Hepatocyte (in vitro differentiated cells): Measurements from ENCODE around the gene ABI1. TPM values are rescaled to one million over a fixed set of nuclear protein-coding genes. Genes with fewer than 3 reads are reported as not detected.

ENCODE experiments used
- DNase-seq: peaks from one replicate; pipeline ENCODE4 v3.0.0-alpha.2; 2016; ENCODE audit warnings: low spot score
- H2AFZ ChIP-seq: fragments of 200-600 bp; sonication (generic); 2 replicates; pipeline ENCODE4 v1.6.0; 2016; ENCODE audit warnings: antibody characterized with exemption, mild to moderate bottlenecking
- H3K27ac ChIP-seq: fragments of 200-600 bp; sonication (generic); 2 replicates; pipeline ENCODE4 v1.5.1; 2016; ENCODE audit warnings: mild to moderate bottlenecking
- H3K27me3 ChIP-seq: fragments of 200-600 bp; sonication (generic); 2 replicates; pipeline ENCODE4 v1.6.1; 2016
- H3K36me3 ChIP-seq: fragments of 200-600 bp; sonication (generic); replicated peaks from 2 replicates; pipeline ENCODE4 v1.5.1; 2016; ENCODE audit warnings: low read depth; ENCODE audit not compliant: insufficient read depth
- H3K4me1 ChIP-seq: fragments of 200-600 bp; sonication (generic); 2 replicates; pipeline ENCODE4 v1.5.1; 2016; ENCODE audit warnings: mild to moderate bottlenecking, moderate library complexity; ENCODE audit not compliant: insufficient read depth
- H3K4me2 ChIP-seq: fragments of 200-600 bp; sonication (generic); 2 replicates; pipeline ENCODE4 v1.6.0; 2016
- H3K4me3 ChIP-seq: fragments of 200-600 bp; sonication (generic); 2 replicates; pipeline ENCODE4 v1.5.1; 2016; ENCODE audit warnings: mild to moderate bottlenecking
- H3K79me2 ChIP-seq: fragments of 200-600 bp; sonication (generic); 2 replicates; pipeline ENCODE4 v1.6.0; 2017; ENCODE audit warnings: mild to moderate bottlenecking
- H3K9me2 ChIP-seq: fragments of 200-600 bp; sonication (generic); replicated peaks from 2 replicates; pipeline ENCODE4 v1.6.0; 2017; ENCODE audit warnings: mild to moderate bottlenecking; ENCODE audit not compliant: insufficient read depth
- H3K9me3 ChIP-seq: fragments of 200-600 bp; sonication (generic); 2 replicates; pipeline ENCODE4 v1.5.1; 2016; ENCODE audit warnings: low read depth, mild to moderate bottlenecking
- H4K20me1 ChIP-seq: fragments of 200-600 bp; sonication (generic); 2 replicates; pipeline ENCODE4 v1.6.0; 2016; ENCODE audit warnings: mild to moderate bottlenecking; ENCODE audit not compliant: insufficient read depth, poor library complexity, severe bottlenecking
- EZH2 ChIP-seq: fragments of 200-600 bp; sonication (generic); IDR thresholded peaks from 2 replicates; pipeline ENCODE4 v1.6.1; 2016; ENCODE audit warnings: antibody characterized with exemption, mild to moderate bottlenecking, borderline replicate concordance
- EZH2phosphoT487 ChIP-seq: fragments of 200-600 bp; sonication (generic); IDR thresholded peaks from one replicate; pipeline ENCODE4 v1.6.1; 2018; ENCODE audit warnings: antibody characterized with exemption, mild to moderate bottlenecking, low read depth, moderate library complexity; ENCODE audit not compliant: unreplicated experiment, severe bottlenecking
- WGBS: methylation state at CpG from one replicate; pipeline ENCODE4 v1.1.6; 2016; ENCODE audit warnings: low lambda C conversion rate; ENCODE audit errors: missing lambda C conversion rate; 5-methylcytosine and 5-hydroxymethylcytosine counted together
- polyA plus RNA-seq: library from polyadenylated mRNA; unstranded; fragments of >200 nt; fragmentation: Nextera tagmentation; extraction: Ambion mirVana; gene quantifications from 2 replicates; pipeline ENCODE4 v1.2.1, GENCODE V29; 2016
- total RNA-seq: library from RNA; depleted of rRNA; stranded (reverse); fragments of >200 nt; gene quantifications from 2 replicates; pipeline ENCODE4 v1.2.3, GENCODE V29; 2014
- TF ChIP-seq, protein P1 (sequence below): fragments of 200-600 bp; sonication (generic); IDR thresholded peaks from 2 replicates; pipeline ENCODE4 v1.5.1; 2016; ENCODE audit warnings: antibody characterized with exemption, mild to moderate bottlenecking; ENCODE audit not compliant: poor library complexity

ABI1 gene
- total and polyA plus RNA-seq, 2 experiments from 2014 or later = 30.5 to 46.1 TPM

DNA sequence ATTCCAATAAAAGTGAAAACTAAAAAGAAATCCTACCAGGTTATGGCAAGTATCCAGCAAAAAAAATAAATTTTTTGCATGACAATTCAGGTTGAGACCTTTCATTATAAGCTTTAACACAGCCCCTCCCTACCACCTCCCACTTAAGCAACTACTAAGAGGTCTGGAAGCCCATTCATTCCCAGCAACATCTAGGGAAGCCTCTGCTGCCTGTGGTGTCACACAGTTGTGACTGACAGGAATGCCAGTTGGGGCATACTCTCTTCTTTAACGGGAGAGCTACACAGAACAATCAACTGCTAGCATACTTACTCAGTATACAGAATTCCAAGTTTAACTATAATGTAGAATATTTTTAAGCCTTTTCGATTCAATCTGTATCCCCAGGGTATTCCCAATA lies 27.8 kb downstream of the ABI1 start:
- WGBS = 75% methylated on average over 2 of the region's 2 CpGs
- Histone ChIP-seq H3K4me1 (no peaks in the 10 kb centered on the region), H3K9me2 (no peaks in the 10 kb centered on the region), H2AFZ (no peak overlapping the region), H3K36me3 (no peaks in the 10 kb centered on the region), H3K4me3 (no peak overlapping the region), H3K4me2 (no peak overlapping the region), H3K79me2 (peaks cover 100% of the 10 kb centered on the region), H3K27me3 (no peaks in the 10 kb centered on the region), H4K20me1 (peaks cover 29% of the 10 kb centered on the region), H3K27ac (no peak overlapping the region), H3K9me3 (no peaks in the 10 kb centered on the region)
- DNase-seq = no peak
- TF ChIP-seq, protein P1, sequence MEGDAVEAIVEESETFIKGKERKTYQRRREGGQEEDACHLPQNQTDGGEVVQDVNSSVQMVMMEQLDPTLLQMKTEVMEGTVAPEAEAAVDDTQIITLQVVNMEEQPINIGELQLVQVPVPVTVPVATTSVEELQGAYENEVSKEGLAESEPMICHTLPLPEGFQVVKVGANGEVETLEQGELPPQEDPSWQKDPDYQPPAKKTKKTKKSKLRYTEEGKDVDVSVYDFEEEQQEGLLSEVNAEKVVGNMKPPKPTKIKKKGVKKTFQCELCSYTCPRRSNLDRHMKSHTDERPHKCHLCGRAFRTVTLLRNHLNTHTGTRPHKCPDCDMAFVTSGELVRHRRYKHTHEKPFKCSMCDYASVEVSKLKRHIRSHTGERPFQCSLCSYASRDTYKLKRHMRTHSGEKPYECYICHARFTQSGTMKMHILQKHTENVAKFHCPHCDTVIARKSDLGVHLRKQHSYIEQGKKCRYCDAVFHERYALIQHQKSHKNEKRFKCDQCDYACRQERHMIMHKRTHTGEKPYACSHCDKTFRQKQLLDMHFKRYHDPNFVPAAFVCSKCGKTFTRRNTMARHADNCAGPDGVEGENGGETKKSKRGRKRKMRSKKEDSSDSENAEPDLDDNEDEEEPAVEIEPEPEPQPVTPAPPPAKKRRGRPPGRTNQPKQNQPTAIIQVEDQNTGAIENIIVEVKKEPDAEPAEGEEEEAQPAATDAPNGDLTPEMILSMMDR = no peak
- TF ChIP-seq EZH2phosphoT487 (no peak), EZH2 (no peak)

DNA sequence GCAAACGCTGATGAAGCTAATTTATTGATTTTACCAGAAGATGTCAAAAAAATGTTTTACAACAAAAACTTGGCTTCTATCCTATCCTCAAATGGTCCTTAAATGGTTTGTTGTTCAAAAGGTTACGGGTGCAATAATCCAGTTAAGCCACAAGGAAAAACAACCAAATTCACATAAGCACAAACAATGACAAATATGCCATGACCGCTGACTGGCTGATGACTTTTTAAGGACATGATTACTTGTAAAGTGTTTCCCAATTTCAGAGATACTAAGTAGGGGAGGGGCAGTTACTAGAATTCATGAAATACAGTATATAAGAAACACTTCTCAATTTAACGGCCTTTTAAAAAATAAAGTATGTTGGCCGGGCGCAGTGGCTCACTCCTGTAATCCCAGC lies 28.8 kb downstream of the ABI1 start:
- Histone ChIP-seq H4K20me1 (peaks cover 24% of the 10 kb centered on the region), H2AFZ (no peak overlapping the region), H3K27ac (no peak overlapping the region), H3K4me3 (no peak overlapping the region), H3K79me2 (peaks cover 100% of the 10 kb centered on the region), H3K9me3 (no peaks in the 10 kb centered on the region), H3K36me3 (no peaks in the 10 kb centered on the region), H3K4me2 (no peak overlapping the region), H3K9me2 (no peaks in the 10 kb centered on the region), H3K4me1 (no peaks in the 10 kb centered on the region), H3K27me3 (no peaks in the 10 kb centered on the region)
- no peak for DNase-seq
- no peak for TF ChIP-seq EZH2phosphoT487
- TF ChIP-seq, protein P1 = no peak
- TF ChIP-seq EZH2 = no peak
- WGBS = 88% methylated on average over 6 of the region's 6 CpGs

DNA sequence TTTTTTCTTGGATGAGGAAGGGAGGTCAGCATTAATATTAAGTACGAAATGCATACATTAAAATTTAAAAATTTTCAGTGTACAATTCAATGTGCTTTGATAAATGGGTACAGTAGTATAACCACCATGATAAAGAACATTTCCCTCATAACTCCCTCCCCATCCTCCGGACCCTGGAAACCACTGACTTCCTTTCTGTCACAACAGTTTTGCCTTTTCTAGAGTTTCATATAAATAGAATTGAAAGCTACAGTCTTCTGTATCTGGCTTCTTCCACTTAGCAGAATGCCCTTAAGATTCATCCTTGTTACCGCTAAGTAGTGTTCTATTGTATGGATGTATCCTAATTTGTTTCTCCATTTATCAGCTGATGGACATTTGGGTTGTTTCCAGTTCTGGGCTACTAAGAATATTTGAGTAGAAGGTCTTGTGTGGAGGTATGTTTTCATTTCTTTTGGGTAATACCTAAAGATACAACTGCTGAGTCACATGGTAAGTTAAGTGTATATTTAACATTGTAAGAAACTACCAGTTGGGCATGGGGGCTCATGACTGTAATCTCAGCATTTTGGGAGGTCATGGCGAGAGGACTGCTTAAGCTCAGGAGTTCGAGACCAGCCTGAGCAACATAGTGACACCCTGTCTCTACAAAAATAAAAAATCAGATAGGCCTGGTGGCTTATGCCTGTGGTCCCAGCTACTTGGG lies 30.8 kb downstream of the ABI1 start:
- DNase-seq = no peak
- Histone ChIP-seq H3K4me3 (no peak overlapping the region), H2AFZ (no peak overlapping the region), H3K4me1 (no peaks in the 10 kb centered on the region), H4K20me1 (peaks cover 17% of the 10 kb centered on the region), H3K27me3 (no peaks in the 10 kb centered on the region), H3K79me2 (peaks cover 98% of the 10 kb centered on the region), H3K36me3 (no peaks in the 10 kb centered on the region), H3K4me2 (no peak overlapping the region), H3K9me2 (no peaks in the 10 kb centered on the region), H3K9me3 (no peaks in the 10 kb centered on the region), H3K27ac (no peak overlapping the region)
- TF ChIP-seq EZH2 (no peak), EZH2phosphoT487 (no peak)
- TF ChIP-seq, protein P1 = no peak
- WGBS = 99% methylated on average over 5 of the region's 5 CpGs
